GM12891 (cell line): ENCODE measurements around the gene PYGO2.

ENCODE experiments used
- POLR2A ChIP-seq: IDR thresholded peaks from 2 replicates; pipeline ENCODE4 v1.6.1; 2011; ENCODE audit warnings: low read depth, low read length, control low read depth
- POLR2AphosphoS5 ChIP-seq: IDR thresholded peaks from 2 replicates; pipeline ENCODE4 v1.6.1; 2011; ENCODE audit warnings: low read depth, low read length, control low read depth

DNA sequence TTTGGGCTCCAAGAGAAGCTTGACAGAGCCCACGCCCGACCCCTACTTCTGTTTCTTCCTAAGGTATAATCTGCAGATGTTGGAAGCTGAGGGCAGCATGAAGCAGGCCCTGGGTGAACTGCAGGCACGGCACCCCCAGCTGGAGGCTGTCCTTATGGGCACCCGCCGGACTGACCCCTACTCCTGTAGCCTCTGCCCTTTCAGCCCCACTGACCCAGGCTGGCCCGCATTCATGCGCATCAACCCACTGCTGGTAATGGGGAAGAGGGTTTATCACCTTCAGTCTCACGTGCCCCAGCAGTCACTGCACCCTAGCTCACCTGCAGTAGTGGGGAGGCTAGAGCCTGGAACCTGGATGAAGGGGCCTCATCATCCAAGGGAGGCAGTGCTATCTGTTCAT lies 28.7 kb upstream of the PYGO2 start:
- TF ChIP-seq POLR2A (no peak), POLR2AphosphoS5 (no peak)
